ENCODE data around the gene APBA2.
A peak's percentile ranks its signal among the peaks of the same experiment; 100 is the strongest.

APBA2 gene

DNA sequence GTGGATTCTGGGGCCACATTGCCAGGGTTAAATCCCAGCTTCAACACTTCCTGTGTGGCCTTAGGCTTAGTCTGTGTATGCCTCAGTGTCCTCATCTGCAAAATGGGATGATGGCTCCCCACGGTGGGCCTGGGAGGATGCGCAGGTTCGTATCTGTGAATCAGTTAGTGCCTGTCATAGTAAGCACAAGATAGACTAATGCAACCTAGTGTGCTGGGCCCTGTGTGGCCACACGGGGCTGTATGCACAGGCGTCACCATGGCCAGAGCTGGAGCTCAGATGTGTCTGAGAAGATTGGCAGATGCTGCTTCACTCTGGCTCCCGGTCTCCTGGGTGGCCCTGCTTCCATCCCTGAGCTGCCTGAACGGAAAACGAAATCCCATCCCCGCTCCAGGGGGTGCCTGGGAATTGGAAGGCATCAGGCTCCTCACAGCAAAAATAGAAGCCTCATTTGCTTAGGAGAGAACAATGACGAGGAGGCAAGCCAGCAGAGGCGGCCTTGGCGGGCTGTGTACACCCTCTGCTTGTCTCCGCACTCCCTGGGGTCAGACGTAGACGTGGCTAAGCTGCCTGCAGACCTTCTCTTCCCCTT, 103.6 kb downstream of the APBA2 start:
- Histone ChIP-seq H3K4me3 (ENCODE audit: low read depth in 1 of 2, low read length in 2 of 2) (no peak overlapping the region), H4K20me1 (ENCODE audit: insufficient read depth, low read length) (no peaks in the 10 kb centered on the region), H2AFZ (ENCODE audit: low read depth, low read length) (no peak overlapping the region), H3K27me3 (ENCODE audit: insufficient read depth, low read length, poor library complexity) (no peaks in the 10 kb centered on the region), H3K9ac (ENCODE audit: low read depth, low read length) (no peak overlapping the region), H3K4me2 (ENCODE audit: insufficient read depth, low read length) (no peak overlapping the region), H3K79me2 (ENCODE audit: insufficient read depth, low read length) (no peaks in the 10 kb centered on the region), H3K4me1 (ENCODE audit: insufficient read depth, low read length) (no peaks in the 10 kb centered on the region), H3K9me3 (ENCODE audit: insufficient read depth, low read length, severe bottlenecking) (no peaks in the 10 kb centered on the region), H3K27ac (ENCODE audit: low read length) (no peak overlapping the region), H3K36me3 (ENCODE audit: insufficient read depth, low read length) (no peaks in the 10 kb centered on the region)
- ATAC-seq (ENCODE audit: insufficient read depth, low read depth) = peak; percentile 59; the same call in 2 of the 3 replicates
- peak; percentile 11 for DNase-seq
- TF ChIP-seq, protein P1, sequence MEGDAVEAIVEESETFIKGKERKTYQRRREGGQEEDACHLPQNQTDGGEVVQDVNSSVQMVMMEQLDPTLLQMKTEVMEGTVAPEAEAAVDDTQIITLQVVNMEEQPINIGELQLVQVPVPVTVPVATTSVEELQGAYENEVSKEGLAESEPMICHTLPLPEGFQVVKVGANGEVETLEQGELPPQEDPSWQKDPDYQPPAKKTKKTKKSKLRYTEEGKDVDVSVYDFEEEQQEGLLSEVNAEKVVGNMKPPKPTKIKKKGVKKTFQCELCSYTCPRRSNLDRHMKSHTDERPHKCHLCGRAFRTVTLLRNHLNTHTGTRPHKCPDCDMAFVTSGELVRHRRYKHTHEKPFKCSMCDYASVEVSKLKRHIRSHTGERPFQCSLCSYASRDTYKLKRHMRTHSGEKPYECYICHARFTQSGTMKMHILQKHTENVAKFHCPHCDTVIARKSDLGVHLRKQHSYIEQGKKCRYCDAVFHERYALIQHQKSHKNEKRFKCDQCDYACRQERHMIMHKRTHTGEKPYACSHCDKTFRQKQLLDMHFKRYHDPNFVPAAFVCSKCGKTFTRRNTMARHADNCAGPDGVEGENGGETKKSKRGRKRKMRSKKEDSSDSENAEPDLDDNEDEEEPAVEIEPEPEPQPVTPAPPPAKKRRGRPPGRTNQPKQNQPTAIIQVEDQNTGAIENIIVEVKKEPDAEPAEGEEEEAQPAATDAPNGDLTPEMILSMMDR (IDR thresholded peaks at IDR 0.05; ENCODE audit: borderline replicate concordance, extremely low read depth, low read length, poor library complexity, severe bottlenecking) = peak; percentile 39
- TF ChIP-seq EZH2 (IDR thresholded peaks at IDR 0.05; ENCODE audit: borderline replicate concordance, low read depth, low read length, severe bottlenecking) = no peak

DNA sequence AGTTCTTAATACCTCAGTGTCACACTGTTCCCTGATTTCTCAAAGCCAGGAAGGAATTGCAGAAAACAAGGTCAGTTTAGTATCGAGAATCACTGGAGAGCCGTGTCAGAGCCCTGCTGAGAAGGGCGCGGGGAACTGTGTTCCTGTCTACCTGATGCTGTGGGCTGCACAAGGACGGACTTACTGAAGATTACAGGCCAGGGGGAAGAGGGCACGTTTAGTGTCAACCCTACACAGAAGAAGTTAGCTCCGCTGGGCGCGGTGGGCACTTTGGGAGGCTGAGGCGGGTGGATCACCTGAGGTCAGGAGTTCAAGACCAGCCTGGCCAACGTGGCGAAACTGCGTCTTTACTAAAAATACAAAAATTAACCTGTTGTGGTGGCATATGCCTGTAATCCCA, 104.1 kb downstream of the APBA2 start:
- no peaks in the 10 kb centered on the region for H4K20me1 ChIP-seq (ENCODE audit: insufficient read depth, low read length)

DNA sequence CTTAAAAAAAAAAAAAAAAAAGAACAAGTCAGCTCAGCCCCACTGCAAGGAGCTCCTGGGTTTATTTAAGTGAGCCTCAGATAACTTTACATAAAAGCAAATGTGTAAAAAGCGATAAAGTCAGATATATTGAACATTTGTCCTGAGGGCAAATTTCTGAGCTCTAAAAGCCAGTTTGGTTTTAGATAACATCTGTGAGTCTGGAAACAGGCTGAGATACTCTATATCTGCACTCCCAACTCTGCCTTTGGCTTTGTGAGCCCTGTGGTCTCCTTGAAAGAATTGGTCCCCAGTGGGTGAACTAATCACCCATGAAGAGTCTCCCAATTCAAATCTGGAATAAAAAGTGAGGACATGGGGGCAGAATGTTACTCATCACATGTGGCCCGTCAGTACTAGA, 104.6 kb downstream of the APBA2 start:
- Histone ChIP-seq H3K4me2 (ENCODE audit: insufficient read depth, low read length) (no peak overlapping the region), H4K20me1 (ENCODE audit: insufficient read depth, low read length) (no peaks in the 10 kb centered on the region), H3K27me3 (ENCODE audit: insufficient read depth, low read length, poor library complexity) (no peaks in the 10 kb centered on the region), H3K27ac (ENCODE audit: low read length) (no peak overlapping the region), H3K79me2 (ENCODE audit: insufficient read depth, low read length) (no peaks in the 10 kb centered on the region), H2AFZ (ENCODE audit: low read depth, low read length) (no peak overlapping the region), H3K9ac (ENCODE audit: low read depth, low read length) (no peak overlapping the region), H3K9me3 (ENCODE audit: insufficient read depth, low read length, severe bottlenecking) (no peaks in the 10 kb centered on the region), H3K4me1 (ENCODE audit: insufficient read depth, low read length) (no peaks in the 10 kb centered on the region), H3K4me3 (ENCODE audit: low read depth in 1 of 2, low read length in 2 of 2) (no peak overlapping the region), H3K36me3 (ENCODE audit: insufficient read depth, low read length) (no peaks in the 10 kb centered on the region)
- DNase-seq (no peak), ATAC-seq (ENCODE audit: insufficient read depth, low read depth) (no peak)
- no peak for TF ChIP-seq EZH2 (IDR thresholded peaks at IDR 0.05; ENCODE audit: borderline replicate concordance, low read depth, low read length, severe bottlenecking)
- TF ChIP-seq, protein P1 (IDR thresholded peaks at IDR 0.05; ENCODE audit: borderline replicate concordance, extremely low read depth, low read length, poor library complexity, severe bottlenecking) = no peak

More for the DNA sequence above, 104.1 kb downstream of the APBA2 start:
- no peaks in the 10 kb centered on the region for H3K79me2 ChIP-seq (ENCODE audit: insufficient read depth, low read length)
- H3K27ac ChIP-seq (ENCODE audit: low read length) = no peak overlapping the region
- no peak overlapping the region for H3K9ac ChIP-seq (ENCODE audit: low read depth, low read length)
- no peak for DNase-seq
- no peaks in the 10 kb centered on the region for H3K36me3 ChIP-seq (ENCODE audit: insufficient read depth, low read length)
- no peak for TF ChIP-seq EZH2 (IDR thresholded peaks at IDR 0.05; ENCODE audit: borderline replicate concordance, low read depth, low read length, severe bottlenecking)
- TF ChIP-seq, protein P1 (IDR thresholded peaks at IDR 0.05; ENCODE audit: borderline replicate concordance, extremely low read depth, low read length, poor library complexity, severe bottlenecking) = no peak
- no peaks in the 10 kb centered on the region for H3K27me3 ChIP-seq (ENCODE audit: insufficient read depth, low read length, poor library complexity)
- H2AFZ ChIP-seq (ENCODE audit: low read depth, low read length) = no peak overlapping the region
- no peak overlapping the region for H3K4me2 ChIP-seq (ENCODE audit: insufficient read depth, low read length)
- H3K4me1 ChIP-seq (ENCODE audit: insufficient read depth, low read length) = no peaks in the 10 kb centered on the region
- H3K9me3 ChIP-seq (ENCODE audit: insufficient read depth, low read length, severe bottlenecking) = no peaks in the 10 kb centered on the region
- no peak overlapping the region for H3K4me3 ChIP-seq (ENCODE audit: low read depth in 1 of 2, low read length in 2 of 2)
- ATAC-seq (ENCODE audit: insufficient read depth, low read depth) = no peak

Data from DND-41 (cell line).